RPMI7951 (cell line): ENCODE results near the gene LAMA2. TPM values are rescaled to one million over a fixed set of nuclear protein-coding genes. Genes with fewer than 3 reads are reported as not detected.

Experiments used
- DNase-seq: peaks from one replicate; pipeline ENCODE4 v3.0.0-alpha.2; 2012; ENCODE audit warnings: low read depth
- total RNA-seq: library from RNA; depleted of rRNA; stranded (reverse); fragments of >200 nt; shearing (Covaris generic); gene quantifications from 2 replicates; pipeline ENCODE4 v1.2.3, GENCODE V29; 2014

The LAMA2 gene
- total RNA-seq, 1 experiment from 2014 or later, result 0.84 TPM

- no peak for DNase-seq
Measured at GRCh38 chr6:129267028-129267427, 384.1 kb downstream of the LAMA2 start.

GRCh38 chr6:129269076-129269475 is 386.1 kb downstream of the LAMA2 start:
- no peak for DNase-seq

DNA sequence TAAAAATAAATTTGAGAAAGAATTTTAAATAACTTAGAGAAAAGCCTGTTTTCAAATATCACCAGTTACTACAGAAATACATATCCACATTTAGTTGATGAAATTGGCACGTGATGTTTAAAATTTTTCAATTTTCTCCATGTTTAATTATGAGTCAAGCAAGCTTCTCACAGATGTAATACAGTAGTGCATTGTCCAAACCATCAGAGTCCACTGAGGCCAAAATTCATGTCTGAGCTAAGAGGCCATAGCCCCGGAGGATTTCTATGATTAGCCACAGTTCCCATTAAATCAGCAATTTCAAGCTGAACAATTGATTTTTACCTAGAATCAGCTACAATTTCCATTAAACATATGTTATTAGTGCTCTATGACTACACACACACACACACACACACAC is 387.0 kb downstream of the LAMA2 start:
- DNase-seq, result no peak

DNA sequence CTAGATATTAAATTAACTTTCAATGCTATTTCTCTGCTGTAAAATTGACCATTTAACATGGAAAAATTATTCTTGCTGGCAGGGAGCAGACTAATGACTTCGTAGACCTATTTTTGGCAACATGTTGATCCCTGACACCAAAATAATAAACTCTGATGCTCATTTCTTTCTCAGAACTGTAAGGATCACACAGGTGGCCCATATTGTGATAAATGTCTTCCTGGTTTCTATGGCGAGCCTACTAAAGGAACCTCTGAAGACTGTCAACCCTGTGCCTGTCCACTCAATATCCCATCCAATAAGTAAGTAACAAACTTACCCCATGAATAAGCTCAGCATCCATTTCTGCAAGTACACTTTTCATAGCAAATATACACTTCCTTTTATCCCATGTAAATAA is 387.5 kb downstream of the LAMA2 start:
- DNase-seq, result no peak

DNA sequence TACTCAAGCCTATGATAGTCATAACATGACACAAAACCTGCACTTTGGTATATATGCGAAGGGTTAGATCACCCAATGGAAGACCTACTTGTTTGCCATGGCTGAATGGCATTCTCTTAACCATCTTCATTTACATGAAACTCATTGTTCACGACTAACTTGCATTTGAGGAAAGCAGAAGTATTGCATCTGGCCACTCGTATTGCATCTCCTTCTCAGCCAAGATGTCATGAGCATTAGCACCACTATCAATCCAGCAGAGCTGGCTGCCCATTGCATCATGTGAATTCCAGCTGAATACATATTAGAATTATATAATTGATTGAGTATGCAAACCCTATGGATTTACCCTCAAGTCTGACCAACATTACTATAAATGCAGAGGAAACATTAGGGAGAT is 390.2 kb downstream of the LAMA2 start:
- no peak for DNase-seq

GRCh38 chr6:129276461-129276860 is 393.5 kb downstream of the LAMA2 start:
- no peak for DNase-seq

- no peak for DNase-seq
Measured at GRCh38 chr6:129276986-129277385, 394.0 kb downstream of the LAMA2 start.

GRCh38 chr6:129279343-129280292 is 396.7 kb downstream of the LAMA2 start:
- DNase-seq, result no peak

DNA sequence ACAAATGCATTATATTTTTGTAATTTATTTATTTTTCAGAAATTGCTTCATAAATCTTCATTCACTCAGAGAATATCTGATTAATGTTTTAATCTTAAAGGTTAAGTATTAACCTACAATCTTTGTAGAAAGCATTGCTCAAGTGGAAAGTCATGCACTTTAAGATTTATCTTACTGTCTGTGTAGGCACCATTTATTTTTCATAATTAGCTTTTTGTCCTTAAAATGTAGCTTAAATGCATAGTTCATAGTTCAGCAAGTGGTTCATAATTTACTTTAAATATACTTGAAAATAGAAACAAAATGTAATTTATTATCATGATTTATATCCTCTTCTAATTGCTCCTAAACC is 397.3 kb downstream of the LAMA2 start:
- DNase-seq, result no peak

GRCh38 chr6:129280749-129281148 is 397.8 kb downstream of the LAMA2 start:
- no peak for DNase-seq

- no peak for DNase-seq
Measured at GRCh38 chr6:129281168-129281796, 398.3 kb downstream of the LAMA2 start.

DNA sequence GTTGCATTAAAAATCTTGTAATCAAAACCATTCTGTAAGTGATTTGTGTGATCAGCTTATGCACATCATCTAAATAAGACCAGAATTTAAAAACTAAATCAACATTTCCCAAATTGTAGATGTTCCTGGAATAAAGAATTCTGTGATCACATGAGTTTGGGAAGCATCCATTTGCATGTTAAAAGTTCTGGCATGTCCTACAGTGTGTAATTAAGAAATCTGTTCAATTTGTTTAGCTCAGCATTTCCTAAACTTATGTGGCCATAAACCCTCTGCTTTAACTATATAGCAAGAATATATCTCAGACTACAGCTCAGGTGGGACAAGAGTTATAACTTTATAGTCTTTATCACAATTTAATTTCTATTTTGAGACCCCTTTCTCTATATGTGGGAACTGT is 399.1 kb downstream of the LAMA2 start:
- DNase-seq, result no peak

DNA sequence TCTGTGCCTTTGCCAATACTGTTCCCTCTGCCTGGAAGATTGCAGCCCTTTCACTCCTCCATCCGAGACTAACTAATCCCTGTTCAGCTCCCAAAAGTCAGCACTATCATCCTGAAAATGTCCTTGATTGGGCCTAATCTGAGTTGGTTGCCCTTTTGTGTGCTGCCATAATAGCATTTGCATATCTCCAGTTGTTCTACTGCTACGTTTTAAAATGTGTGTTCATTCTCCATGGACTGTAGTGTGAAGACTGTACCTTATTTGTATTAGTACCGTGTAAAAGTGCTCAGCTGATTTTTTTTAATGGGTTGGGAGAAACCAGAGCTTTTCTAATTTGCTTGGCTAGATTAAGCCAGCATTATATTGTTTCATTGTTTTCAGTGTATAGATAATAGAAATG is 401.3 kb downstream of the LAMA2 start:
- DNase-seq, result no peak

- no peak for DNase-seq
Measured at GRCh38 chr6:129287231-129288177, 404.6 kb downstream of the LAMA2 start.

GRCh38 chr6:129289442-129289841 is 406.5 kb downstream of the LAMA2 start:
- no peak for DNase-seq

GRCh38 chr6:129292836-129293235 is 409.9 kb downstream of the LAMA2 start:
- DNase-seq, result no peak

- no peak for DNase-seq
Measured at GRCh38 chr6:129297592-129297991, 414.7 kb downstream of the LAMA2 start.

GRCh38 chr6:129302671-129303070 is 419.7 kb downstream of the LAMA2 start:
- DNase-seq, result no peak

GRCh38 chr6:129306826-129307225 is 423.9 kb downstream of the LAMA2 start:
- no peak for DNase-seq

DNA sequence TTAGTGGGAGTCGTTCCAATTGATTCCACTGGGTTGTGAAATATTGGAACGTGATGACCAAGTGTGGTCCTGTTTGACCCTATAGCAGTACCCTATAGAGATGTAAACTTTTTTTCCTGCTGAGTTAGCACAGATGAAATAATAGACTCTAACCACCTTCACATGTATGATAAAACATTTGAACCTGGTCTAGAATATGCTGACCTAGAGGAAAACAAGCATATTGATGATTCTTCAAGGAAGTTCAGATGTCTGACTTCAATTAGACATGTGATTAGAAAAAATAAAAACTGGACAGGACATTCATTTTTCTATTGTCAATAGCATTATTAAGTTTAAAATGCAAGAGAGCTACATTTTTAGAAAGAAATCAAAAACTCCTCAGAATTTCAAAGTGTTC is 424.9 kb downstream of the LAMA2 start:
- DNase-seq, result no peak

DNA sequence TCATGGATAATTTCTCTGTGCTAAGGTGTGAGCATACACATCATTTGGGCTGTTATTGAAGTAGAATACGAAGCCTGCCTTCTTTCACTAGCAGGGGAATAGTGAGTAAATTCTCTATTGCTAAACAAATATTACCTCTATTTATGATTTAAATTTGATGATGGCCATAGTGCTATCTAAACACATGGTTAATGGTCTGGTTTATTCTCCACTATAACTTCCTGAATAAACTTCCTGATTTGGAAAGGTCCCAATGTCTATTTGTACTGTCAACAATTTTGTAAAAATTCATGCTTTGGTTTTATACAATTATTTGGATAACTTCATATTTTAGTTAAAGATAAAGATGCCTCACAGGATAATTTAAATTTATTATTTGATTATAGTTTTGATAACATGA is 426.2 kb downstream of the LAMA2 start:
- DNase-seq, result no peak

DNA sequence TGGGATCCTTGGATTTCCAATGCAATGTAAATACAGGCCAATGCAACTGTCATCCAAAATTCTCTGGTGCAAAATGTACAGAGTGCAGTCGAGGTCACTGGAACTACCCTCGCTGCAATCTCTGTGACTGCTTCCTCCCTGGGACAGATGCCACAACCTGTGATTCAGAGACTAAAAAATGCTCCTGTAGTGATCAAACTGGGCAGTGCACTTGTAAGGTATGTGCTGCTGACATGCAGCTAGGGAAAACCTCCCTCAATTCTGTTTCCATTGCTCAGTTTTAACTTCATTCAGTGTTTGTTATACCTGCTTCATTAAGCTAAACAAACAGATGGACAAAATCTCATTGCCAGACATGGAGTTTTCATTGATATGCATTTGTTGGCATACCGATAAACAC is 429.9 kb downstream of the LAMA2 start:
- peak; percentile 45 for DNase-seq
